Measurements from ENCODE around the gene DUSP16.

DNA sequence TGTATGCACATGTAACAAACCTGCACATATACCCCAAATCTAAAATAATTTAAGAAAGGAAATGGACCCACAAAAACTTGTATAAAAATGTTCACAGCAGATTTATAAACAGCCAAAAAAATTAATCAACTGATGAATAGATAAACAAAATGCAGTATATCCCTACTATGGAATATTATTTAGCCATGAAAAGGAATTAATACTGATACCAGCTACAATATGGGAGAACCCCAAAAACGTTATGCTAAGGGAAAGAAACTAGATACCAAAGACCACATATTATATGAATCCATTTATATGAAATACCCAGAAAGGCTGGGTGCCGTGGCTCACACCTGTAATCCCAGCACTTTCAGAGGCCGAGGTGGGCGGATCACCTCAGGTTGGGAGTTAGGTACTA is 20.9 kb downstream of the DUSP16 start:
- TF ChIP-seq, protein P1, sequence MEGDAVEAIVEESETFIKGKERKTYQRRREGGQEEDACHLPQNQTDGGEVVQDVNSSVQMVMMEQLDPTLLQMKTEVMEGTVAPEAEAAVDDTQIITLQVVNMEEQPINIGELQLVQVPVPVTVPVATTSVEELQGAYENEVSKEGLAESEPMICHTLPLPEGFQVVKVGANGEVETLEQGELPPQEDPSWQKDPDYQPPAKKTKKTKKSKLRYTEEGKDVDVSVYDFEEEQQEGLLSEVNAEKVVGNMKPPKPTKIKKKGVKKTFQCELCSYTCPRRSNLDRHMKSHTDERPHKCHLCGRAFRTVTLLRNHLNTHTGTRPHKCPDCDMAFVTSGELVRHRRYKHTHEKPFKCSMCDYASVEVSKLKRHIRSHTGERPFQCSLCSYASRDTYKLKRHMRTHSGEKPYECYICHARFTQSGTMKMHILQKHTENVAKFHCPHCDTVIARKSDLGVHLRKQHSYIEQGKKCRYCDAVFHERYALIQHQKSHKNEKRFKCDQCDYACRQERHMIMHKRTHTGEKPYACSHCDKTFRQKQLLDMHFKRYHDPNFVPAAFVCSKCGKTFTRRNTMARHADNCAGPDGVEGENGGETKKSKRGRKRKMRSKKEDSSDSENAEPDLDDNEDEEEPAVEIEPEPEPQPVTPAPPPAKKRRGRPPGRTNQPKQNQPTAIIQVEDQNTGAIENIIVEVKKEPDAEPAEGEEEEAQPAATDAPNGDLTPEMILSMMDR (IDR thresholded peaks at IDR 0.05; ENCODE audit: insufficient read depth, low read length): no peak
- TF ChIP-seq, protein P2, sequence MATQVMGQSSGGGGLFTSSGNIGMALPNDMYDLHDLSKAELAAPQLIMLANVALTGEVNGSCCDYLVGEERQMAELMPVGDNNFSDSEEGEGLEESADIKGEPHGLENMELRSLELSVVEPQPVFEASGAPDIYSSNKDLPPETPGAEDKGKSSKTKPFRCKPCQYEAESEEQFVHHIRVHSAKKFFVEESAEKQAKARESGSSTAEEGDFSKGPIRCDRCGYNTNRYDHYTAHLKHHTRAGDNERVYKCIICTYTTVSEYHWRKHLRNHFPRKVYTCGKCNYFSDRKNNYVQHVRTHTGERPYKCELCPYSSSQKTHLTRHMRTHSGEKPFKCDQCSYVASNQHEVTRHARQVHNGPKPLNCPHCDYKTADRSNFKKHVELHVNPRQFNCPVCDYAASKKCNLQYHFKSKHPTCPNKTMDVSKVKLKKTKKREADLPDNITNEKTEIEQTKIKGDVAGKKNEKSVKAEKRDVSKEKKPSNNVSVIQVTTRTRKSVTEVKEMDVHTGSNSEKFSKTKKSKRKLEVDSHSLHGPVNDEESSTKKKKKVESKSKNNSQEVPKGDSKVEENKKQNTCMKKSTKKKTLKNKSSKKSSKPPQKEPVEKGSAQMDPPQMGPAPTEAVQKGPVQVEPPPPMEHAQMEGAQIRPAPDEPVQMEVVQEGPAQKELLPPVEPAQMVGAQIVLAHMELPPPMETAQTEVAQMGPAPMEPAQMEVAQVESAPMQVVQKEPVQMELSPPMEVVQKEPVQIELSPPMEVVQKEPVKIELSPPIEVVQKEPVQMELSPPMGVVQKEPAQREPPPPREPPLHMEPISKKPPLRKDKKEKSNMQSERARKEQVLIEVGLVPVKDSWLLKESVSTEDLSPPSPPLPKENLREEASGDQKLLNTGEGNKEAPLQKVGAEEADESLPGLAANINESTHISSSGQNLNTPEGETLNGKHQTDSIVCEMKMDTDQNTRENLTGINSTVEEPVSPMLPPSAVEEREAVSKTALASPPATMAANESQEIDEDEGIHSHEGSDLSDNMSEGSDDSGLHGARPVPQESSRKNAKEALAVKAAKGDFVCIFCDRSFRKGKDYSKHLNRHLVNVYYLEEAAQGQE (IDR thresholded peaks at IDR 0.05; ENCODE audit: insufficient replicate concordance, low read depth): no peak
